B cell (primary cell): ENCODE results near the gene MYCBPAP. TPM values are rescaled to one million over a fixed set of nuclear protein-coding genes. Genes with fewer than 3 reads are reported as not detected.

Experiments
- ATAC-seq: fragments of 200-7000 bp; cut with Tn5 transposase; one replicate; pipeline ENCODE4 v1.10.0; 2021; ENCODE audit warnings: low read depth, mild to moderate bottlenecking, moderate number of reproducible peaks, moderate library complexity
- CTCF ChIA-PET: fragments of 350-600 bp; sonication (Branson Sonifier 250); formaldehyde crosslinking; loops from one replicate; lab custom pipeline; 2021; ENCODE audit warnings: antibody characterized with exemption, inconsistent platforms; lab: Charles Lee
- POLR2A ChIA-PET: fragments of 350-600 bp; sonication (Branson Sonifier 250); formaldehyde crosslinking; loops from one replicate; lab custom pipeline; 2021; ENCODE audit warnings: antibody characterized with exemption; lab: Charles Lee
- DNase-seq: peaks from one replicate; pipeline ENCODE4 v3.0.0; 2013
- H2AFZ ChIP-seq: 2 replicates; pipeline ENCODE4 v1.6.1; 2012; ENCODE audit warnings: mild to moderate bottlenecking, low read depth, low read length; ENCODE audit not compliant: insufficient read depth, poor library complexity, severe bottlenecking
- H3K27ac ChIP-seq, 2 donors: 1 replicate in 1 of 2; 2 replicates in 1 of 2; pipeline ENCODE4 v1.5.1; 2012 to 2013; ENCODE audit warnings: low read length in 2 of 2, mild to moderate bottlenecking in 2 of 2, moderate library complexity in 1 of 2
- H3K27me3 ChIP-seq, 4 experiments: fragments of 200-600 bp in 1 of 4; sonication (generic) in 1 of 4; replicated peaks in 1 of 4; 1 replicate in 2 of 4; 2 replicates in 2 of 4; pipeline versions ENCODE4 v1.6.1 to v1.7.0; 2013 to 2016; ENCODE audit warnings: low read length in 3 of 4, mild to moderate bottlenecking in 2 of 4, mixed read lengths in 1 of 4, moderate library complexity in 1 of 4; ENCODE audit not compliant: insufficient read depth in 4 of 4, control insufficient read depth in 3 of 4; ENCODE audit errors: control extremely low read depth in 1 of 4
- H3K36me3 ChIP-seq, 2 experiments: replicated peaks in 1 of 2; 1 replicate in 1 of 2; 2 replicates in 1 of 2; pipeline versions ENCODE4 v1.6.1 to v1.7.1; 2013; ENCODE audit warnings: low read length in 1 of 2; ENCODE audit not compliant: insufficient read depth in 2 of 2, control insufficient read depth in 1 of 2; ENCODE audit errors: control extremely low read depth in 1 of 2, extremely low read depth in 1 of 2
- H3K4me1 ChIP-seq, 2 donors: fragments of 200-600 bp in 1 of 2; sonication (generic) in 1 of 2; 1 replicate in 1 of 2; 2 replicates in 1 of 2; pipeline versions ENCODE4 v1.5.1 to v1.6.1; 2013 to 2017; ENCODE audit warnings: low read length in 2 of 2; ENCODE audit not compliant: control insufficient read depth in 2 of 2, insufficient read depth in 2 of 2
- H3K4me2 ChIP-seq: replicated peaks from 2 replicates; pipeline ENCODE3; 2012; ENCODE audit warnings: mild to moderate bottlenecking, low read depth, low read length; ENCODE audit not compliant: poor library complexity, severe bottlenecking
- H3K4me3 ChIP-seq, 5 experiments: fragments of 200-600 bp in 1 of 5; sonication (generic) in 1 of 5; 1 replicate in 3 of 5; 2 replicates in 2 of 5; pipeline versions ENCODE4 v1.5.1 to v1.7.0; 2011 to 2016; ENCODE audit warnings: low read length in 4 of 5, mild to moderate bottlenecking in 4 of 5, low read depth in 2 of 5, control low read depth in 1 of 5, moderate library complexity in 1 of 5; ENCODE audit not compliant: insufficient read depth in 1 of 5; ENCODE audit errors: control extremely low read depth in 1 of 5, extremely low read depth in 1 of 5
- H3K79me2 ChIP-seq: fragments of 200-600 bp; sonication (generic); one replicate; pipeline ENCODE4 v1.6.0; 2016; ENCODE audit warnings: low read length; ENCODE audit not compliant: control insufficient read depth, insufficient read depth
- H3K9ac ChIP-seq: fragments of 200-600 bp; sonication (generic); 2 replicates; pipeline ENCODE4 v1.6.1; 2017; ENCODE audit warnings: mild to moderate bottlenecking, low read length, moderate library complexity
- H3K9me3 ChIP-seq, 3 donors: one replicate each; pipeline versions ENCODE4 v1.6.1 to v1.7.1; 2013; ENCODE audit warnings: low read length in 2 of 3; ENCODE audit not compliant: control insufficient read depth in 2 of 3, insufficient read depth in 1 of 3; ENCODE audit errors: control extremely low read depth in 1 of 3
- H4K20me1 ChIP-seq: 2 replicates; pipeline ENCODE4 v1.6.0; 2012; ENCODE audit warnings: mild to moderate bottlenecking, low read length; ENCODE audit not compliant: insufficient read depth, control insufficient read depth, poor library complexity, severe bottlenecking
- H3K27ac Mint-ChIP-seq: one replicate; pipeline ENCODE4 v1.8.0; 2021; ENCODE audit warnings: mixed read lengths
- H3K27me3 Mint-ChIP-seq: one replicate; pipeline ENCODE4 v1.8.0; 2021; ENCODE audit warnings: mixed read lengths
- H3K4me1 Mint-ChIP-seq: one replicate; pipeline ENCODE4 v1.8.0; 2021; ENCODE audit warnings: mixed read lengths
- H3K4me3 Mint-ChIP-seq: one replicate; pipeline ENCODE4 v1.8.0; 2021; ENCODE audit warnings: mixed read lengths
- H3K9me3 Mint-ChIP-seq: one replicate; pipeline ENCODE4 v1.8.0; 2022; ENCODE audit warnings: mixed read lengths; ENCODE audit not compliant: insufficient read depth
- EZH2 ChIP-seq: IDR thresholded peaks from 2 replicates; pipeline ENCODE4 v1.6.1; 2012; ENCODE audit warnings: borderline replicate concordance, low read depth, mild to moderate bottlenecking, moderate library complexity, low read length; ENCODE audit not compliant: insufficient read depth, poor library complexity, severe bottlenecking
- WGBS: methylation state at CpG from one replicate; pipeline ENCODE4 v1.1.5; 2013; ENCODE audit warnings: missing lambda C conversion rate; ENCODE audit not compliant: insufficient coverage; 5-methylcytosine and 5-hydroxymethylcytosine counted together
- intact Hi-C: fragments of 100-400 bp; cut with micrococcal nuclease; formaldehyde crosslinking; loops from one replicate; pipeline ENCODE4 v1.10.0; 2022
- polyA plus RNA-seq: library from polyadenylated mRNA; depleted of rRNA; stranded (reverse); fragments of >200 nt; gene quantifications from 2 replicates; pipeline ENCODE4 v1.2.3, GENCODE V29; 2012
- total RNA-seq, 2 donors: library from RNA; stranded (reverse); fragments of 120-200 nt in 1 of 2; gene quantifications; 1 replicate in 1 of 2; 2 replicates in 1 of 2; pipeline versions ENCODE4 v1.2.3 to v1.2.4, GENCODE V29; 2013 to 2022
- TF ChIP-seq, protein P1 (sequence below): fragments of 200-600 bp; IDR thresholded peaks from one replicate; pipeline ENCODE4 v1.8.0; 2022; ENCODE audit warnings: antibody characterized with exemption, mild to moderate bottlenecking

Gene MYCBPAP
- total and polyA plus RNA-seq, 2 donors (not counting 1 experiment from before 2014, with no cell fraction given): 1.9 to 5.1 TPM

DNA sequence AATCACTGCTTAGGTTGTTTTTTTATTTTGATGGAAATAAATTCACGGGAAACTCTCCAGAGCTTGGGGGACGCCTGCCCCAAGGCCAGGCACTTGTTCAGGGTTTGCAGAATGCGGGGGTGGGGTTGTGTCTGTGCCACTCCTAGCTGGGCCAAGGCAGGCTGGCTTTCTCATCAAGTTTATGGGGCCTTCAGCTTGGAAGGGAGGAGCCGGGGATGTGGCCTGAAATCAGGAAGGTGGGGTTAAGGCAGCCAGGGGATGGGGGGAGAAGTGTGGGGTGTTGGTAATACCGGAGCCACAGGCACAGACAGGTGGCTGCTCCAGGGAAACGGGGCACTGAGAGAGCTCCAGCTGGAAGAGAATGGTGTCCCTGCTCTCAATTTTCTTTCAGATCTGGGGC lies 37.8 kb upstream of the MYCBPAP start:
- H2AFZ ChIP-seq: no peak overlapping the region
- H3K4me1 Mint-ChIP-seq: peaks cover 31% of the 10 kb centered on the region
- H3K4me2 ChIP-seq: no peak overlapping the region
- H3K27ac ChIP-seq: no peak overlapping the region
- H3K4me3 Mint-ChIP-seq: peak overlapping the region; percentile 37
- POLR2A ChIA-PET: interaction anchor here (1.3 kb wide), 1 partner anchor 72 kb away, joined by 3 read pairs; no protein-coding TSS in a partner anchor
- CTCF ChIA-PET: interaction anchor here (1.1 to 3.2 kb wide), 2 partner anchors 13 to 73 kb away, joined by 3 to 13 read pairs; partner anchors contain the start of gene LRRC59
- H3K9me3 ChIP-seq: peaks cover 0 to 23% (median 0%) of the 10 kb centered on the region in 3 donors
- peaks cover 0 to 2% of the 10 kb centered on the region in 2 experiments for H3K36me3 ChIP-seq
- whole genome bisulfite sequencing: 93% methylated on average over 6 of the region's 6 CpGs
- no peaks in the 10 kb centered on the region for H4K20me1 ChIP-seq
- no peak for DNase-seq
- no peak overlapping the region for H3K9ac ChIP-seq
- peaks cover 14 to 37% of the 10 kb centered on the region in 2 donors for H3K4me1 ChIP-seq
- no peak for ATAC-seq
- no peak overlapping the region for H3K27ac Mint-ChIP-seq
- H3K9me3 Mint-ChIP-seq: no peaks in the 10 kb centered on the region
- H3K27me3 Mint-ChIP-seq: peaks cover 5% of the 10 kb centered on the region
- peaks cover 0 to 29% (median 10%) of the 10 kb centered on the region in 4 experiments for H3K27me3 ChIP-seq
- H3K79me2 ChIP-seq: no peaks in the 10 kb centered on the region
- TF ChIP-seq, protein P1, sequence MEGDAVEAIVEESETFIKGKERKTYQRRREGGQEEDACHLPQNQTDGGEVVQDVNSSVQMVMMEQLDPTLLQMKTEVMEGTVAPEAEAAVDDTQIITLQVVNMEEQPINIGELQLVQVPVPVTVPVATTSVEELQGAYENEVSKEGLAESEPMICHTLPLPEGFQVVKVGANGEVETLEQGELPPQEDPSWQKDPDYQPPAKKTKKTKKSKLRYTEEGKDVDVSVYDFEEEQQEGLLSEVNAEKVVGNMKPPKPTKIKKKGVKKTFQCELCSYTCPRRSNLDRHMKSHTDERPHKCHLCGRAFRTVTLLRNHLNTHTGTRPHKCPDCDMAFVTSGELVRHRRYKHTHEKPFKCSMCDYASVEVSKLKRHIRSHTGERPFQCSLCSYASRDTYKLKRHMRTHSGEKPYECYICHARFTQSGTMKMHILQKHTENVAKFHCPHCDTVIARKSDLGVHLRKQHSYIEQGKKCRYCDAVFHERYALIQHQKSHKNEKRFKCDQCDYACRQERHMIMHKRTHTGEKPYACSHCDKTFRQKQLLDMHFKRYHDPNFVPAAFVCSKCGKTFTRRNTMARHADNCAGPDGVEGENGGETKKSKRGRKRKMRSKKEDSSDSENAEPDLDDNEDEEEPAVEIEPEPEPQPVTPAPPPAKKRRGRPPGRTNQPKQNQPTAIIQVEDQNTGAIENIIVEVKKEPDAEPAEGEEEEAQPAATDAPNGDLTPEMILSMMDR: no peak
- TF ChIP-seq EZH2: no peak
- intact Hi-C loops: no loop called here
- H3K4me3 ChIP-seq: no peak overlapping the region
